Stimulated activated CD4-positive, alpha-beta T cell treated with anti-CD3 and anti-CD28 coated beads, Interleukin-1b, Interleukin-23, amount 100 ng/mL, for 24 hours (primary cell): ENCODE measurements around the gene TMEM151A.

Experiments used
- DNase-seq, 4 experiments: peaks; one replicate each; pipeline ENCODE4 v3.0.0-alpha.2; 2020; ENCODE audit warnings: low read depth in 4 of 4, low spot score in 1 of 4

TMEM151A gene

GRCh38 chr11:66334605-66335442, 43.1 kb downstream of the TMEM151A start:
- no peak for DNase-seq

GRCh38 chr11:66335531-66336233, 44.0 kb downstream of the TMEM151A start:
- DNase-seq: no peak

- peak in 1 of 4 experiments; percentile 51 for DNase-seq
These were observed 44.8 kb downstream of the TMEM151A start, which contains the start of gene RIN1 for GRCh38 chr11:66336234-66337102. Gene RIN1 (minus strand): TSS chr11:66336434. CDS start chr11:66336402, 32 bp downstream.

GRCh38 chr11:66337103-66337899, 45.6 kb downstream of the TMEM151A start:
- no peak for DNase-seq

- no peak for DNase-seq
These were observed 46.8 kb downstream of the TMEM151A start for GRCh38 chr11:66338276-66339161.

- DNase-seq: no peak
These were observed 47.5 kb downstream of the TMEM151A start for GRCh38 chr11:66339162-66339675.

- no peak for DNase-seq
These were observed 48.2 kb downstream of the TMEM151A start for GRCh38 chr11:66339686-66340483.

- DNase-seq: no peak
These were observed 49.2 kb downstream of the TMEM151A start for GRCh38 chr11:66340596-66341501.

- no peak for DNase-seq
These were observed 49.9 kb downstream of the TMEM151A start for GRCh38 chr11:66341502-66342126.

GRCh38 chr11:66343176-66343575, 51.5 kb downstream of the TMEM151A start:
- DNase-seq: no peak

- DNase-seq: peak; percentile 87 to 98 (median 94)
These were observed 53.0 kb downstream of the TMEM151A start, which contains the start of gene BRMS1 for GRCh38 chr11:66344550-66345315. Gene BRMS1 (minus strand): TSS chr11:66345104. CDS start chr11:66342234, 2,870 bp downstream.

- DNase-seq: no peak
These were observed 53.6 kb downstream of the TMEM151A start for GRCh38 chr11:66345316-66345649.
